HG03342 (cell line): ENCODE measurements around the gene ZNF414.
"Not testable (repeated sequence)": the region's sequence is repeated elsewhere in the genome, so short reads cannot be mapped to it uniquely, and the experiment has no call there.

Experiments
- ATAC-seq: cut with Tn5 transposase; IDR thresholded peaks from one replicate; pipeline ENCODE4 v1.9.1; 2021; ENCODE audit warnings: mild to moderate bottlenecking, moderate library complexity; ENCODE audit not compliant: unreplicated experiment

Gene ZNF414

GRCh38 chr19:8518536-8518935, 4.6 kb upstream of the ZNF414 start:
- ATAC-seq = no peak

DNA sequence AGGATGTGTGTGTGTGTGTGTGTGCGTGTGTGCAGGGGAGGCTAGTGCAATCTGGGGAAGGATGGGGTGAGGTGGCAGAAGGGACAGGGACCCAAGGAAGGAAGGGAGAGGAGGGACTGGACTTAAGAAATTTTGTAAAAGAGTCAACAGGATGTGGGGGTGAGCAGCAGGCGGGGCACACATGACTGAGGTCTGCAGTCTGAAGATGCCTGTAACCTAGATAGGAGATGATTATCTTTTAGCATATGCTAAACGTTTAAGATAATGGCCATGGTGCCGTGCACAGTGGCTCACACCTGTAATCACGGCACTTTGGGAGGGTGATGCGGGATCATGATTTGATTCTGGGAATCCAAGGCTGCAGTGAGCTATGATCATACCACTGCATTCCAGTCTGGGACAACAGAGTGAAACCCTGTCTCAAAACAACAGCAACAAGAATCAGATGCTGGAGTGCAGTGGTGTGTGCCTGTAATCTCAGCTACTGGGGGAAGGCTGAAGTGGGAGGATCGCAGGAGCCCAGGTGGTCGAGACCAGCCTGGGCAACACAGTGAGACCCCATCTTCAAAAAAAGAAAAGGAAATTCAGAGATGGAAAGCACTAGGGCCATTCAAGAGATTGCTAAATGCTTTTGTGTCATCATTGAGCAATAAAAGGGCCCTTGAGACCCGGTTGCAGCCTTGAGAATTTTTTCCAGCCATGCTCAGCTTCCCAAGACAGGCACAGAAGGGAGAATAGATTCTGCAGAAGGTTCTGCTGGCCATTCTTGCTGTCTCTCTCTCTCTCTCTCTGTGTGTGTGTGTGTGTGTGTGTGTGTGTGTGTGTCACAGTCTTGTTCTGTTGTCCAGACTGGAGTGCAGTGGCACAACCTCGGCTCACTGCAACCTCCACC, 3.8 kb upstream of the ZNF414 start:
- ATAC-seq = no peak

GRCh38 chr19:8515317-8515716, 1.4 kb upstream of the ZNF414 start:
- no peak for ATAC-seq

GRCh38 chr19:8514505-8515009, 590 bp upstream of the ZNF414 start:
- ATAC-seq = not testable (repeated sequence)

DNA sequence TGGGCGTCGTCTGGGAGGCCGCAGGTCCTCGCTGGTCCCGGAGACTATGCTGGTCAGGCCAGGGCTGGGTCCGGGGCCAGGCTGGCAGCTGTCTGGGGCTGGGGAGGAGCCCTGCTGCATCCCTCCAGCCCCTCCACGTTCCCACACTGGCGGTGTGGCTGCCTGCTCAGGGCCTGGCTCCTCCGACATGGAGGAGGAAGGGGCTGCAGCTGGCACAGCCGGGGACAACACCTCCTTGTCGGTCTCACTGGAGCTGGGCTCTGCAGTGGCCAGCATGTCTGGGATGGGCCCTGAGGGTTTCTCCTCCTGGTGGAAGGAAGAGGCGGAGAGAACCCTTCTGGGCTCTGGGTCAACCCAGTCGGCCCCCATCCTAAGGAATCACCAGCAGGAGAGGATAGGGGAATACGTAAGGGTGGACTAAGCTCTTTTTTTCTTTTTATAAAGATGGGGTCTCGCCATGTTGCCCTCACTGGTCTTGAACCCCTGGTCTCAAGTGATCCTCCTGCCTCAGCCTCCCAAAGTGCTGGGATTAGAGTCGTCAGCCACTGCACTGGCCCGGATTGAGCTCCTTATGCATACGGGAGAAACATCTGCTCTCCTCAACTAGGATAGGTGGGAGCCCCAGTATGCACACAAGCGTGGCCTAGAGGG, 806 bp downstream of the ZNF414 start:
- ATAC-seq = no peak

DNA sequence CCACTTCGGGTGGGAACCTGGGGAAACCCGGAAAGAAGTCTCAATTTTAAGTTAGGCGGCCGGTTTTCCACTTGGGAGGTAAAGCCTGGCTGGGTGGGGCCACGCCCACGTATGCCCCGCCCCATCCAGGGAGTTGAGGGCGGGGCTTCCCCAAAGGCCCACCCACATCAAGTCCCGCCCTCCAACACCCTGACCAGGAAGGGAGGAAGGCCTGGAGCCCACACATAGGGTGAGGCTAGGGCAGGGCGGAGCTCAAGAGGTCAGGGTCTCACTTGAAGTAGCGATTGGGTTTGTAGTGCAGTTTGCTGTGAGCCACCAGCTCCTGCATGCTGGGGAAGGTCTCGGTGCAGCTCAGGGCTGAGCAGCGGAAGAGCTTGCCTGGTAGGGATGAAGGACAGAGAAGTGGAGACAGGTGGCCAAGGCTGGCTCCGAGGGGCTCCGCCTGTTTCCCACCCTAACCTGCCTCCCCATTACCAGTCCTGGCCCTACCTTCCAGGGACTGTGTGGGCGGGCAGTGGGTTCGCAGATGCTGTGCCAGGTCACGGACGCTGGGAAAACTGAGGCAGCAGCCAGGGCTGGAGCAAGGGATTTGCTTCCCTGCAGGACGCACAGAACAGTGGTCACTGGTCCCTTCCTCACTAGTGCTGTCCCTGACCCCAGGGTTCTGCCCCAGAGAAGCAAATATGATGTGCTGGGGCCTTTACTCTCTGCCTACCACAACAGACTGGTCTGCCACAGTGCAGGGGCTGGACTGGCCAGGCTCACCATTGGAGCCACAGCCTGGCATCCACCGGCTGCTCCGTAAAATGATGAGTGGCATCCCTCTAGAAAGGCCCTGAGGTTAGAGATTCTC, 1.6 kb downstream of the ZNF414 start:
- no peak for ATAC-seq

- no peak for ATAC-seq
Measured at GRCh38 chr19:8511573-8512101, 2.3 kb downstream of the ZNF414 start.

- no peak for ATAC-seq
Measured at GRCh38 chr19:8510589-8511115, 3.3 kb downstream of the ZNF414 start.

- no peak for ATAC-seq
Measured at GRCh38 chr19:8506402-8506957, 7.5 kb downstream of the ZNF414 start.

DNA sequence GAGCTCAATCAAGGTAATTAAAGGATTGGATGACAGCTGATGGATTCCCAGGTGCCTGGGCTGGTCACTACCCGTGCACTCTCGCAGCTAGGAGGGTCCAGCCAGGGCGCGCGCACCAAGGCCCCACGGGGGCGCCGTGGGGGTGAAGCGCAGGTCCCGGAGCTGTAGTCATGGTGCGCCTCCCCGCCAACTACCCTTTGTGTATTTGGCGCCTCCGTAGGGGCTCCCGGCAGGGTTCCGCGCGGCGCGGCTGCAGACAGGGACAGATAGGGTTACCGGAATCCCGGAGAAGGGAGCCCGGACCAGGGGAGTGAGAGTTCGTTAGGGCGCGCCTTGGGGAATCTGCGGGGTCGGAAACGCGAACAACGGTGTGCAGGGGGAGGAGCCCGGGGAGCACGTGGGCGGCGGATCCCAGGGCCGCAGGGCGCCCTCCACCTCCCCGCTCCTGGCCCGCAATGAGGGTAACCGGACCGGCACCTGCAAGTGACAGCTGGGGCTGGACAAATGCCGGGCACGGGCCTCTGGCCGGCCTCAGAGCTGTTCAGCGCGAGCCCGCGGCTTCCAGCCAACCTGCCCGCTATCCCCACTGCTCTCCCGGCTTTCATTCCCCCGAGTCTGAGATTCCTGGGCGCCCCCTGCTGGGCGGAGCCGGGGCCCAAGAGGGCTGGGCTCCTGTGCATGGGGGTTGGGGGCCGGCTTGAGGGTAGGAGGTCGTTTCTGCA, 8.1 kb downstream of the ZNF414 start:
- ATAC-seq = peak; percentile 44

DNA sequence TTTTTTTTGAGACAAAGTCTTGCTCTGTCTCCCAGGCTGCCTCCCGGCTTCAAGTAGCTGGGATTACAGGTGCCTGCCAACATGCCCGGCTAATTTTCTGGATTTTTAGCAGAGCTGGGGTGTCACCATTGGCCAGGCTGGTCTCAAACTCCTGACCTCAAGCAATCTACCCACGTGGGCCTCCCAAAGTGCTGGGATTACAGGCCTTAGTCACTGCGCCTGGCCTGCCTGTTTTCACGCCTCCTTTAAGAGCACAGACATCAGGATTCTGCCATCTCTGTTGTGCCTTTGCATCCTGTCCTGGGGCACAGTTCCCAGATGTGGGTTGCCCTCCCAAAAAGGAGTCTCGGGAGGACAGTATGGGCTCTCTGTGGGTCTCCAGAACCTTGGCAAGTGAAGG, 9.0 kb downstream of the ZNF414 start:
- ATAC-seq = no peak

- no peak for ATAC-seq
Measured at GRCh38 chr19:8504171-8504570, 9.8 kb downstream of the ZNF414 start.

GRCh38 chr19:8503510-8503909, 10.5 kb downstream of the ZNF414 start:
- no peak for ATAC-seq

DNA sequence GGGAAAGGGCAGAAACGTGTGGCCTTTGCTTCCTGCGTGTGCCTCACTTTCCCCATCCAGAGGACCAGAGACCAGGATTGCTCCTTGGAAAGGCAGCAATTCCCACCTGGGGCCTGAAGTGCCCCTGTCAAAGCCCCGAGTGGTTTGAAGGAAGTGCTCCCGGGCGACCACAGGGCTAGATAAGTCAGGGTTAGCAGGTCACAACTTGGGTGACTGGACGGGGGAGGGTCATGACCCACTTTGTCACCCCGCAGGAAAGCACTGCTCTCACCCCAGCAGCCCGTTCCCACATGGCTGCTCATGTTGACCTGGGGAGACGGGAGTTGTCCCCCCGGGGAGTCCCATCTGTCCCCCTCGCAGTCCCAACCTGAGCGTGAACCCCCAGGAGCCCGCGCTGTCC, 12.0 kb downstream of the ZNF414 start:
- no peak for ATAC-seq

- ATAC-seq = no peak
Measured at GRCh38 chr19:8501516-8501915, 12.5 kb downstream of the ZNF414 start.

- ATAC-seq = no peak
Measured at GRCh38 chr19:8500158-8500557, 13.8 kb downstream of the ZNF414 start.

- ATAC-seq = no peak
Measured at GRCh38 chr19:8499048-8499833, 14.7 kb downstream of the ZNF414 start.

- no peak for ATAC-seq
Measured at GRCh38 chr19:8498295-8498694, 15.7 kb downstream of the ZNF414 start.

DNA sequence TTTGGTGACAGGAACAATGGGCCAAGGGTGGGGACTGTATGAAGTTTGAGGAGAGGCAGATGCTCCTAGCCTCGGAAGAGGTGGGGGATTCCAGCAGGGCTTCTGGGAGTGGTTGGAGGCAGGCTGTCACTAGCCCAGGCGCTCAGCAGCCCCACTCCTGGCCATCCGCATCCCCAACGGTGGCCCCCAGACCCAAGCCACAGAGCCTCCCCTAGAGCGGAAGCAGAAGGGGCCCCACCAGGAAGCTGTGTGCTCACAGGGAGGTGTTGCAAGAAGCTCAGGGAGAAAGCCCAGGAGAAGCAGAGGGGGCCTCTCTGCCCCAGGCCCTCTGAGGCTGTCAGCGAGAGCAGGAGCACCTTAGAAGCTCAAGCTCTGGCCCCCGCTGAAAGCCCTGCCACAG, 19.8 kb downstream of the ZNF414 start:
- ATAC-seq = no peak
